HepG2 (cell line): ENCODE measurements around the gene UVSSA. TPM values are rescaled to one million over a fixed set of nuclear protein-coding genes. Genes with fewer than 3 reads are reported as not detected.

Source experiments
- ATAC-seq: fragments of 200-7000 bp; cut with Tn5 transposase; 3 replicates; pipeline ENCODE4 v1.9.1; 2020; ENCODE audit warnings: mild to moderate bottlenecking, moderate library complexity
- BruUV-seq: library from RNA; stranded (reverse); fragments of 400-500 nt; replicated peaks from 2 replicates; lab custom pipeline; 2021; lab: Mats Ljungman, UMichigan
- CTCF ChIA-PET: fragments of 300-600 bp; formaldehyde crosslinking; extraction: SDS; loops from one replicate; lab custom pipeline; 2021; ENCODE audit warnings: low total read pairs, inconsistent platforms, low intra/inter-chr PET ratio; lab: Yijun Ruan, JAX
- POLR2A ChIA-PET: fragments of 350-600 bp; sonication (Branson Sonifier 250); formaldehyde crosslinking; loops from one replicate; lab custom pipeline; 2020; ENCODE audit warnings: antibody characterized with exemption, inconsistent platforms; lab: Yijun Ruan, JAX
- DNase-seq: peaks from one replicate; pipeline ENCODE4 v3.0.0-alpha.2; 2015; ENCODE audit warnings: low spot score
- FAIRE-seq: peaks from 3 replicates; lab custom pipeline; 2011; peaks lifted over from hg19 to GRCh38; lab: Jason Lieb, UNC
- H2AFZ ChIP-seq: one replicate; pipeline ENCODE4 v1.6.1; 2011; ENCODE audit warnings: low read length, inconsistent platforms
- H3K27ac ChIP-seq: fragments of 300-600 bp; 3 replicates; pipeline ENCODE4 v1.8.0; 2011; ENCODE audit warnings: mixed run types, mild to moderate bottlenecking, mixed read lengths, low read length, inconsistent platforms; ENCODE audit not compliant: insufficient read depth; ENCODE audit errors: extremely low read length
- H3K27me3 ChIP-seq, 2 experiments: fragments of 200-600 bp in 1 of 2; 2 replicates in 1 of 2; 3 replicates in 1 of 2; pipeline versions ENCODE4 v1.6.0 to v1.8.0; 2011; ENCODE audit warnings: low read length in 2 of 2, mild to moderate bottlenecking in 2 of 2, moderate library complexity in 2 of 2, inconsistent platforms in 1 of 2; ENCODE audit not compliant: insufficient read depth in 2 of 2, control insufficient read depth in 1 of 2
- H3K36me3 ChIP-seq, 2 experiments: fragments of 200-600 bp in 1 of 2; replicated peaks in 1 of 2; 2 replicates in 1 of 2; 3 replicates in 1 of 2; pipeline versions ENCODE4 v1.5.1 to v1.8.0; 2011; ENCODE audit warnings: low read length in 2 of 2, inconsistent platforms in 1 of 2; ENCODE audit not compliant: insufficient read depth in 2 of 2, control insufficient read depth in 1 of 2
- H3K4me1 ChIP-seq: 2 replicates; pipeline ENCODE4 v1.5.1; 2012; ENCODE audit warnings: low read length, inconsistent platforms; ENCODE audit not compliant: insufficient read depth
- H3K4me2 ChIP-seq: 2 replicates; pipeline ENCODE4 v1.6.0; 2011; ENCODE audit warnings: low read depth, low read length, inconsistent platforms
- H3K4me3 ChIP-seq, 3 experiments: fragments of 200-600 bp in 1 of 3; sonication (generic), shearing (Covaris generic) in 1 of 3; replicated peaks in 1 of 3; 2 replicates each; pipeline ENCODE4 v1.5.1; 2011 to 2016; ENCODE audit warnings: low read length in 3 of 3, inconsistent platforms in 2 of 3, low read depth in 2 of 3, mild to moderate bottlenecking in 2 of 3, control low read depth in 1 of 3, mixed read lengths in 1 of 3; ENCODE audit not compliant: insufficient read depth in 1 of 3
- H3K79me2 ChIP-seq: one replicate; pipeline ENCODE4 v1.6.1; 2011; ENCODE audit warnings: low read length, inconsistent platforms; ENCODE audit not compliant: insufficient read depth
- H3K9ac ChIP-seq: 2 replicates; pipeline ENCODE4 v1.6.0; 2011; ENCODE audit warnings: mild to moderate bottlenecking, low read depth, low read length, inconsistent platforms; ENCODE audit not compliant: insufficient read depth
- H3K9me3 ChIP-seq: 2 replicates; pipeline ENCODE4 v1.5.1; 2012; ENCODE audit warnings: mild to moderate bottlenecking, low read length
- H4K20me1 ChIP-seq: 2 replicates; pipeline ENCODE4 v1.6.0; 2011; ENCODE audit warnings: inconsistent platforms, mild to moderate bottlenecking, low read length, moderate library complexity; ENCODE audit not compliant: insufficient read depth
- ATF7-NPFF ChIP-seq: sonication (generic); formaldehyde crosslinking; IDR thresholded peaks from 2 replicates; pipeline ENCODE4 v1.8.1; 2023; ENCODE audit warnings: mild to moderate bottlenecking, low read depth, missing genetic modification reagents, moderate library complexity
- HCFC1 ChIP-seq: fragments of 150-350 bp; IDR thresholded peaks from 2 replicates; pipeline ENCODE4 v1.6.1; 2014; ENCODE audit warnings: low read depth, low read length
- SCMH1 ChIP-seq: sonication (generic); formaldehyde crosslinking; IDR thresholded peaks from 2 replicates; pipeline ENCODE4 v1.9.0; 2021; ENCODE audit warnings: missing genetic modification reagents, mild to moderate bottlenecking, borderline replicate concordance
- TCF7L2 ChIP-seq: IDR thresholded peaks from 2 replicates; pipeline ENCODE4 v1.6.1; 2011; ENCODE audit warnings: mild to moderate bottlenecking, low read depth, low read length, moderate library complexity
- TIGD3 ChIP-seq: sonication (generic); formaldehyde crosslinking; IDR thresholded peaks from 2 replicates; pipeline ENCODE4 v1.5.1; 2020; ENCODE audit warnings: mild to moderate bottlenecking, missing genetic modification reagents, borderline replicate concordance
- ZNF674 ChIP-seq: sonication (generic); formaldehyde crosslinking; IDR thresholded peaks from 2 replicates; pipeline ENCODE4 v1.5.0; 2020; ENCODE audit warnings: low read depth, mild to moderate bottlenecking, missing genetic modification reagents
- WGBS: methylation state at CpG from one replicate; pipeline ENCODE4 v1.1.6; 2017; ENCODE audit warnings: low lambda C conversion rate; 5-methylcytosine and 5-hydroxymethylcytosine counted together
- in situ Hi-C: cut with HindIII; loops from 2 replicates; pipeline ENCODE4 v1.10.0; 2017; ENCODE audit warnings: low pct_unique_long_range_greater_than_20kb; ENCODE audit not compliant: extremely low pct_ligation_motif_present
- intact Hi-C: fragments of 100-400 bp; cut with micrococcal nuclease; formaldehyde crosslinking; loops from one replicate; pipeline ENCODE4 v1.10.0; 2022; ENCODE audit not compliant: unreplicated experiment
- polyA plus RNA-seq, 8 experiments: library from polyadenylated mRNA; depleted of rRNA in 3 of 8; stranded (reverse) in 7 of 8; unstranded in 1 of 8; fragments of >200 nt; fragmentation: Illumina TruSeq in 4 of 8; extraction: Trizol in 4 of 8; gene quantifications; 2 replicates each; pipeline versions ENCODE4 v1.2.1 to v1.2.3, GENCODE V29; 2011 to 2016; ENCODE audit warnings: low read depth in 4 of 8, missing spikeins in 1 of 8, mixed read lengths in 1 of 8; ENCODE audit not compliant: insufficient read depth in 1 of 8
- total RNA-seq, 5 experiments: library from RNA; depleted of rRNA; stranded (reverse); fragments of >200 nt; fragmentation: Illumina TruSeq; extraction: Trizol; gene quantifications; 2 replicates each; pipeline ENCODE4 v1.2.3, GENCODE V29; 2016; ENCODE audit warnings: low read depth in 1 of 5
- TF ChIP-seq, protein P1 (sequence below), 2 experiments: sonication (generic) in 1 of 2; formaldehyde crosslinking in 1 of 2; IDR thresholded peaks; 2 replicates each; pipeline versions ENCODE4 v1.4.0 to v1.6.1; 2018 to 2020; ENCODE audit warnings: missing genetic modification reagents in 2 of 2, borderline replicate concordance in 1 of 2, low read depth in 1 of 2, mild to moderate bottlenecking in 1 of 2, missing biosample characterization in 1 of 2
- TF ChIP-seq, protein P2 (sequence below), 2 experiments: sonication (generic) in 1 of 2; formaldehyde crosslinking in 1 of 2; IDR thresholded peaks; 2 replicates each; pipeline versions ENCODE4 v1.5.1 to v1.6.1; 2011 to 2020; ENCODE audit warnings: borderline replicate concordance in 1 of 2, low read depth in 1 of 2, low read length in 1 of 2, mild to moderate bottlenecking in 1 of 2, missing genetic modification reagents in 1 of 2, moderate library complexity in 1 of 2

The UVSSA gene
- total and polyA plus RNA-seq, 2 of the 13 experiments (the other 11 are each of a cell fraction or from before 2014, with no cell fraction given), result 4.6 to 8.4 TPM

GRCh38 chr4:1348014-1348513, 1.1 kb downstream of the UVSSA start:
- ATAC-seq (no peak), FAIRE-seq (no peak), DNase-seq (no peak)
- intact Hi-C loops, result loop anchor here (5.0 kb wide), 1 partner anchor 41 kb away; no protein-coding TSS in a partner anchor
- TSS peak; percentile 75 for BruUV-seq
- H3K4me3 ChIP-seq, result peak overlapping the region; percentile 59 to 76 (median 74)
- H3K4me2 ChIP-seq, result peak overlapping the region; percentile 83
- peak overlapping the region; percentile 87 for H3K9ac ChIP-seq
- no peak overlapping the region for H2AFZ ChIP-seq
- no peaks in the 10 kb centered on the region; a peak in 1 of 5 replicates for H3K27me3 ChIP-seq
- CTCF ChIA-PET, result no interaction called here
- H3K9me3 ChIP-seq, result no peaks in the 10 kb centered on the region
- WGBS, result 48% methylated on average over 9 of the region's 12 CpGs
- H4K20me1 ChIP-seq, result no peaks in the 10 kb centered on the region
- TF ChIP-seq, protein P1, sequence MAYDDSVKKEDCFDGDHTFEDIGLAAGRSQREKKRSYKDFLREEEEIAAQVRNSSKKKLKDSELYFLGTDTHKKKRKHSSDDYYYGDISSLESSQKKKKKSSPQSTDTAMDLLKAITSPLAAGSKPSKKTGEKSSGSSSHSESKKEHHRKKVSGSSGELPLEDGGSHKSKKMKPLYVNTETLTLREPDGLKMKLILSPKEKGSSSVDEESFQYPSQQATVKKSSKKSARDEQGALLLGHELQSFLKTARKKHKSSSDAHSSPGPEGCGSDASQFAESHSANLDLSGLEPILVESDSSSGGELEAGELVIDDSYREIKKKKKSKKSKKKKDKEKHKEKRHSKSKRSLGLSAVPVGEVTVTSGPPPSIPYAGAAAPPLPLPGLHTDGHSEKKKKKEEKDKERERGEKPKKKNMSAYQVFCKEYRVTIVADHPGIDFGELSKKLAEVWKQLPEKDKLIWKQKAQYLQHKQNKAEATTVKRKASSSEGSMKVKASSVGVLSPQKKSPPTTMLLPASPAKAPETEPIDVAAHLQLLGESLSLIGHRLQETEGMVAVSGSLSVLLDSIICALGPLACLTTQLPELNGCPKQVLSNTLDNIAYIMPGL (CRISPR knock-in tag; IDR thresholded peaks at IDR 0.05; ENCODE audit: borderline replicate concordance in 1 of 2, low read depth in 1 of 2), result 0 out of 4 replicates have a peak, but pooled peaks of 1 of the 2 experiments have one; percentile 10
- no peak for TF ChIP-seq TCF7L2
- TF ChIP-seq ATF7-NPFF, result no peak
- no peak for TF ChIP-seq HCFC1
- TF ChIP-seq, protein P2, sequence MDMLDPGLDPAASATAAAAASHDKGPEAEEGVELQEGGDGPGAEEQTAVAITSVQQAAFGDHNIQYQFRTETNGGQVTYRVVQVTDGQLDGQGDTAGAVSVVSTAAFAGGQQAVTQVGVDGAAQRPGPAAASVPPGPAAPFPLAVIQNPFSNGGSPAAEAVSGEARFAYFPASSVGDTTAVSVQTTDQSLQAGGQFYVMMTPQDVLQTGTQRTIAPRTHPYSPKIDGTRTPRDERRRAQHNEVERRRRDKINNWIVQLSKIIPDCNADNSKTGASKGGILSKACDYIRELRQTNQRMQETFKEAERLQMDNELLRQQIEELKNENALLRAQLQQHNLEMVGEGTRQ (IDR thresholded peaks at IDR 0.05; ENCODE audit: low read depth, low read length), result no peak
- TF ChIP-seq, protein P2 (CRISPR knock-in tag; IDR thresholded peaks at IDR 0.05; ENCODE audit: borderline replicate concordance), result peak; percentile 37; the same call in 1 of the 2 replicates
- TF ChIP-seq TIGD3, result no peak
- TF ChIP-seq ZNF674, result 0 out of 2 replicates have a peak, but pooled peaks have one; percentile 40
- TF ChIP-seq SCMH1 (CRISPR knock-in tag), result no peak
- peak overlapping the region; percentile 82 for H3K27ac ChIP-seq
- H3K36me3 ChIP-seq, result peaks cover 8 to 15% of the 10 kb centered on the region in 2 experiments; a peak in 4 of 5 replicates
- peaks cover 31% of the 10 kb centered on the region for H3K4me1 ChIP-seq
- POLR2A ChIA-PET, result interaction anchor here (0.7 to 4.1 kb wide), 4 partner anchors 8 to 58 kb away, joined by 3 to 33 read pairs (median 14); partner anchors contain the start of gene MAEA
- H3K79me2 ChIP-seq, result peaks cover 12% of the 10 kb centered on the region
- in situ Hi-C loops, result no loop called here
